HG03342 (cell line): Measurements from ENCODE around the gene LAMA2.

Experiments
- ATAC-seq: cut with Tn5 transposase; IDR thresholded peaks from one replicate; pipeline ENCODE4 v1.9.1; 2021; ENCODE audit warnings: mild to moderate bottlenecking, moderate library complexity; ENCODE audit not compliant: unreplicated experiment

The LAMA2 gene

DNA sequence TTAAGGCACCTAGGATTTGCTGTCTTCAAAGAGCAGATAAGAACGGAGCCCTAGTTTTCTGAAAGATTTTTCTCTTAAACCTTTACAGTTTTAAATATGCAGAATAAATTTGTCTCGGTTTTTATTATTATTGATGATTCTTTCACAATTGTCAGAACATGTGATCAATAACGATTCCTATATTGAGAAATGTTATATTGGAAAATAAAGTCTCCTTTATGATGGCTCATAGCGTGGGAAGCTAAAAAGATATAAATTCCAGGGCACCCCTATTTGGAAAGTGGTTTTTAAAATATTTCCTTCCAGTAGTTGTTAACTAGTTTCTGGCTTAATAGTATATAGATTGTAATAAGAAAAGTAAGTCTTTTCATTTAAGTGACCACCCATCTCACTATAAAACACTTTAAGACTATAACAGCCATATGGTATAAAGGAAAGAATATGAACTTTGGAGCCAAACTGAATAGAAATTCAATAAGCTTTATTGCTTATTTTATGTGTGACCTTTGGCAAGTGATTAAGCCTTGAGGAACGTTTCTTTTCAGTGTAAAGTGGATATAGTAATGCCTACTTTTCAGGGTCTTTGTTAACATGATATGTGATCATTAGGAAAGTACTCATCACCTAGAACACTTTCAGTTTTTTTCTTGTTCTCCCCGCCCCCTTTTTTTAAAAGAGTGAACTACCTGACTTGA, 369.6 kb downstream of the LAMA2 start:
- no peak for ATAC-seq

- ATAC-seq = no peak
These were observed 370.3 kb downstream of the LAMA2 start for GRCh38 chr6:129253242-129253641.

DNA sequence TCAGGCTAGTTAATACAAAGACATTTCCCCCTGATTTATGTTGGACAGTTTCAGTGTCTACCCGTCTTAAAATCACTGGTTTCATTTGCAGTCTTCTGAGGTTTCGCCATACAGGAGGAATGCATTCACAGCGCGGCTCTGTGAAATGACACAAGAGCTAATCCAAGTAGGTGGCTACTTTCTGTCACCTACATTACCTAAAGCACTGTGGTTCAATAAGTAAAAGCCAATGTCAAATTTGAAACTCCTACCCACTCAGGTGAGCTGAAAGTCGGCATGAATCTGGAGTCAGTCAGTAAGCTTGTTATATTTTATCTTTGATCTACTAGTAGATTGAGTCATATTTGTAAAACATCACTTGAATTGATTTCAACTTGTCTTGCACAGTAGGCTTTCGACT, 370.8 kb downstream of the LAMA2 start:
- ATAC-seq = no peak

- ATAC-seq = no peak
These were observed 374.3 kb downstream of the LAMA2 start for GRCh38 chr6:129257196-129257595.

GRCh38 chr6:129262661-129263060, 379.7 kb downstream of the LAMA2 start:
- no peak for ATAC-seq

DNA sequence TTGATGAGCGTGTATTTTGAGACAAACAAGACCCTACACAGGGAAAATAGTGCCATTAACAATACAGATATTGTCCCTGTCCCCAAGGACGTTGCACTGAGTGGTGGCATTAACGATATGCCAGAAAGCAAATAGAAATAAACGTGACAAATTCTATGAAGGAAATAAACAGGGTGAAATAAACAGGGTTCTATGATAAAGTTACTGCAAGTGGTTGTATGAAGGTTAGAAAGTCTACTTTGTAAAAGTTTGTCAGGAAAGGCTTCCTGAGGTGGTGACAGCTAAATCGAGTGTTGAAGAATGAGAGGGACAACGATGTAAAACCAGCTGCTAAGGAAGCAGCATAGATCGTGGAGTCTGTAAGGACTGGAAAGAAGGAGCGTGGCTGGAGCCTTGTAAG, 380.2 kb downstream of the LAMA2 start:
- ATAC-seq = no peak

GRCh38 chr6:129264480-129265045, 381.6 kb downstream of the LAMA2 start:
- ATAC-seq = no peak

DNA sequence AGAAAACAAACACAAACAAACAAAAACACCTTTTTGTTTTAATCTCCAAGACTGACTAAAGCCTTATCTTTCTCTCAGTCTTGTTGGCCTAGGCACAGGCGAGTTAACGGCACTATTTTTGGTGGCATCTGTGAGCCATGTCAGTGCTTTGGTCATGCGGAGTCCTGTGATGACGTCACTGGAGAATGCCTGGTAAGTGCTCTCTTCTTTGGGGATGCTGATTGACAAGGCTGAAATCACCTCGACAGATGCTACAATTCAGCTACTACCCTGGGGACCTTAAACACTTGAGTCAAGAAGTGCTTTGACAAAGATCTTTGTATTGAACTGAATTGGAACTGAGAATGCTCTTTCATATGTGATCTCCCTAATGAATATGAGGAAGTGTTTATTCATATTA, 384.1 kb downstream of the LAMA2 start:
- no peak for ATAC-seq

GRCh38 chr6:129269076-129269475, 386.1 kb downstream of the LAMA2 start:
- no peak for ATAC-seq

GRCh38 chr6:129269891-129270290, 387.0 kb downstream of the LAMA2 start:
- no peak for ATAC-seq

DNA sequence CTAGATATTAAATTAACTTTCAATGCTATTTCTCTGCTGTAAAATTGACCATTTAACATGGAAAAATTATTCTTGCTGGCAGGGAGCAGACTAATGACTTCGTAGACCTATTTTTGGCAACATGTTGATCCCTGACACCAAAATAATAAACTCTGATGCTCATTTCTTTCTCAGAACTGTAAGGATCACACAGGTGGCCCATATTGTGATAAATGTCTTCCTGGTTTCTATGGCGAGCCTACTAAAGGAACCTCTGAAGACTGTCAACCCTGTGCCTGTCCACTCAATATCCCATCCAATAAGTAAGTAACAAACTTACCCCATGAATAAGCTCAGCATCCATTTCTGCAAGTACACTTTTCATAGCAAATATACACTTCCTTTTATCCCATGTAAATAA, 387.5 kb downstream of the LAMA2 start:
- ATAC-seq = no peak

DNA sequence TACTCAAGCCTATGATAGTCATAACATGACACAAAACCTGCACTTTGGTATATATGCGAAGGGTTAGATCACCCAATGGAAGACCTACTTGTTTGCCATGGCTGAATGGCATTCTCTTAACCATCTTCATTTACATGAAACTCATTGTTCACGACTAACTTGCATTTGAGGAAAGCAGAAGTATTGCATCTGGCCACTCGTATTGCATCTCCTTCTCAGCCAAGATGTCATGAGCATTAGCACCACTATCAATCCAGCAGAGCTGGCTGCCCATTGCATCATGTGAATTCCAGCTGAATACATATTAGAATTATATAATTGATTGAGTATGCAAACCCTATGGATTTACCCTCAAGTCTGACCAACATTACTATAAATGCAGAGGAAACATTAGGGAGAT, 390.2 kb downstream of the LAMA2 start:
- no peak for ATAC-seq

GRCh38 chr6:129276461-129276860, 393.5 kb downstream of the LAMA2 start:
- no peak for ATAC-seq

GRCh38 chr6:129276986-129277385, 394.0 kb downstream of the LAMA2 start:
- ATAC-seq = no peak

DNA sequence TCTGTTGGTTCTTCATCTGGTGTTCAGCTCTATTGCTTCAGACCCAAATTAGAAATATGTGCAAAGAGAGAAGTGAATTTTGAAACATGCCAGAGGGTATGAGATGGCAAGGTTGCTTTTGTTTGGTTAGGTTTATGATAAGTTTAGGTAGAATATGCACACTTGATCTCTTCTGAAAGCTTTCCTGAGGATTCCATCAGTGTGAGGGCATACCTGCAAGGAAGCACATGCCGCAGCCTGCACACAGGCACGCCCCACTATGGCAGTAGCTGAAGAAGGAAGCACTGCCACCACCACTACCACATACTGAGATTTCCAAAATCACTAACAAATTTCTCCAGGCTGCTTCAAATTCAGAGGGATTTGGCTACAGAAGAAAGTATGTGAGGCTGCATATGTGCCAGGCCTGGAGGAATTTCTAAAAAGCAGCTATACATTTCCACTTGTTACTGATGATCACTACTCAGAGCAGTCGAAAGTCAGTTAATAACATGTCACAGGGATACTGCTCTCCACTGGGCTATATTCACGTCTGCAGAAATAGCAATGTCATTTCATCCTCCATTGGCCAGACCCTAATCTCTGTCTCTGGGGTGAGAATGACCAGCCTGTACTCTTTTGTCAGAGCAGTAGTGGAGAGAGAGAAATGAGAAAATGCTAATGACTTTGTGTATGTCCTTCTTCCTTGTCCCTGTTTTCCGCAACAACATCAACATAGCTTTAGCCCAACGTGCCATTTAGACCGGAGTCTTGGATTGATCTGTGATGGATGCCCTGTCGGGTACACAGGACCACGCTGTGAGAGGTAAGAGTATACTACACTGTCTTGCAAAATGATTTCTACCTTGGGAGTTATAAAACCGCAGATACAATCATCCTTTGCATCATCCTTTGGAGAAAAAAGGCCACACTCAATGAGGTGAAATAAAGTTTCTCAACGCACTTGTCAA, 396.7 kb downstream of the LAMA2 start:
- no peak for ATAC-seq

DNA sequence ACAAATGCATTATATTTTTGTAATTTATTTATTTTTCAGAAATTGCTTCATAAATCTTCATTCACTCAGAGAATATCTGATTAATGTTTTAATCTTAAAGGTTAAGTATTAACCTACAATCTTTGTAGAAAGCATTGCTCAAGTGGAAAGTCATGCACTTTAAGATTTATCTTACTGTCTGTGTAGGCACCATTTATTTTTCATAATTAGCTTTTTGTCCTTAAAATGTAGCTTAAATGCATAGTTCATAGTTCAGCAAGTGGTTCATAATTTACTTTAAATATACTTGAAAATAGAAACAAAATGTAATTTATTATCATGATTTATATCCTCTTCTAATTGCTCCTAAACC, 397.3 kb downstream of the LAMA2 start:
- no peak for ATAC-seq

- ATAC-seq = no peak
These were observed 397.8 kb downstream of the LAMA2 start for GRCh38 chr6:129280749-129281148.

DNA sequence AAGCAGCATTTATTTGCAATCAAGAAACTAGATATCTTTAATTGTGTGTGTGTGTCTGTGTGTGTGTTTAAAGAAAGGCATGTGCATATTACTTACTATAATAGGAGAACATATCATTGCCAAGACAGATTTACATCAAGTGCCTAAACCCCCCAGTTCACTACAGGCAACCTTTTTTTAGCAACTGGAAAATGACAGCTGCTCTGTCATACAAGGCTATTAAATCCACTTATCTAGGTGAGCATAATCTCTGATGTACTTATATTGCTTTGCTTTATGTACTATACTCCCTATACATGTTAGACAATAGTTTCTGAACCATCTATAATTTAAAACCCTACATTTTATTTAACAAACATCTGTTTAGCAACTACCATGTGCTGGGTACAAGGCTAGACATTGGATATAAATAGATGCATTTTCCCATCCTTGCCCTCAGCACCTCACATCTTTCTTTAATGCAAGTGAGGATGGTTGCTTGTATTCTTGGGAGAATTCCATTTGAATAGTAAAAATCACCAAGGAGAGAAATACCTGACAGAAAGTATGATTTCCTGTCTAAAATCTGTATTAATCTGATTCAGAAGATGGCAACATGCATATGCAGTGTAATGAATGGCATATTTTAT, 398.3 kb downstream of the LAMA2 start:
- ATAC-seq = no peak

- ATAC-seq = no peak
These were observed 399.1 kb downstream of the LAMA2 start for GRCh38 chr6:129282019-129282418.

- no peak for ATAC-seq
These were observed 401.3 kb downstream of the LAMA2 start for GRCh38 chr6:129284225-129284624.
